SK-N-SH (cell line): Measurements from ENCODE around the gene MYL6B. TPM values are rescaled to one million over a fixed set of nuclear protein-coding genes. Genes with fewer than 3 reads are reported as not detected.

Source experiments
- CTCF ChIA-PET: fragments of 300-600, 350-600 bp; formaldehyde crosslinking; extraction: SDS; loops from one replicate; lab custom pipeline; 2021; lab: Yijun Ruan, JAX
- POLR2A ChIA-PET: fragments of 350-600 bp; sonication (Branson Sonifier 250); formaldehyde crosslinking; extraction: SDS; loops from one replicate; lab custom pipeline; 2020; ENCODE audit warnings: antibody characterized with exemption, inconsistent platforms; lab: Yijun Ruan, JAX
- DNase-seq: peaks from one replicate; pipeline ENCODE4 v3.0.0; 2012
- H2AFZ ChIP-seq: fragments of 200-600 bp; sonication (generic); 2 replicates; pipeline ENCODE4 v1.8.1; 2016; ENCODE audit warnings: antibody characterized with exemption, mild to moderate bottlenecking, low read depth
- H3F3A ChIP-seq: fragments of 200-600 bp; sonication (generic); replicated peaks from 2 replicates; pipeline ENCODE3; 2016; ENCODE audit warnings: antibody characterized with exemption, mild to moderate bottlenecking; ENCODE audit not compliant: insufficient read depth
- H3K27ac ChIP-seq, 2 experiments: fragments of 200-500 bp in 1 of 2; fragments of 200-600 bp in 1 of 2; sonication (Bioruptor generic) in 1 of 2; sonication (generic), shearing (Covaris generic) in 1 of 2; 2 replicates each; pipeline versions ENCODE4 v1.5.1 to v1.6.1; 2014 to 2016; ENCODE audit warnings: low read depth in 2 of 2, inconsistent platforms in 1 of 2, low read length in 1 of 2, mild to moderate bottlenecking in 1 of 2, mixed read lengths in 1 of 2
- H3K27me3 ChIP-seq: fragments of 200-600 bp; sonication (generic), shearing (Covaris generic); 2 replicates; pipeline ENCODE4 v1.6.1; 2016; ENCODE audit warnings: mixed run types; ENCODE audit not compliant: insufficient read depth
- H3K36me3 ChIP-seq, 2 experiments: fragments of 200-500 bp in 1 of 2; fragments of 200-600 bp in 1 of 2; sonication (Bioruptor generic) in 1 of 2; sonication (generic) in 1 of 2; replicated peaks in 1 of 2; 2 replicates each; pipeline versions ENCODE3 to v1.5.1; 2014 to 2016; ENCODE audit warnings: low read length in 1 of 2, mild to moderate bottlenecking in 1 of 2; ENCODE audit not compliant: insufficient read depth in 2 of 2, control insufficient read depth in 1 of 2
- H3K4me1 ChIP-seq, 2 experiments: fragments of 200-500 bp in 1 of 2; fragments of 200-600 bp in 1 of 2; sonication (Bioruptor generic) in 1 of 2; sonication (generic), shearing (Covaris generic) in 1 of 2; 2 replicates each; pipeline versions ENCODE4 v1.5.1 to v1.6.1; 2014 to 2016; ENCODE audit warnings: low read depth in 1 of 2, low read length in 1 of 2, mixed run types in 1 of 2; ENCODE audit not compliant: insufficient read depth in 2 of 2, control insufficient read depth in 1 of 2
- H3K4me2 ChIP-seq: fragments of 200-600 bp; sonication (generic), shearing (Covaris generic); 2 replicates; pipeline ENCODE4 v1.6.1; 2017; ENCODE audit warnings: mixed run types
- H3K4me3 ChIP-seq, 2 experiments: fragments of 200-500 bp in 1 of 2; fragments of 200-600 bp in 1 of 2; sonication (Bioruptor generic) in 1 of 2; sonication (generic), shearing (Covaris generic) in 1 of 2; 2 replicates each; pipeline versions ENCODE4 v1.5.1 to v1.8.1; 2014 to 2016; ENCODE audit warnings: low read depth in 2 of 2, inconsistent platforms in 1 of 2, low read length in 1 of 2, mild to moderate bottlenecking in 1 of 2, mixed read lengths in 1 of 2, moderate library complexity in 1 of 2
- H3K79me2 ChIP-seq: fragments of 200-600 bp; sonication (generic); 2 replicates; pipeline ENCODE4 v1.8.1; 2017; ENCODE audit warnings: mild to moderate bottlenecking; ENCODE audit not compliant: insufficient read depth
- H3K9ac ChIP-seq: fragments of 200-600 bp; sonication (generic); 2 replicates; pipeline ENCODE4 v1.6.1; 2017; ENCODE audit warnings: mixed run types
- H3K9me2 ChIP-seq: fragments of 200-600 bp; sonication (generic); 2 replicates; pipeline ENCODE4 v1.6.1; 2017; ENCODE audit warnings: mixed run types
- H3K9me3 ChIP-seq: fragments of 200-600 bp; sonication (generic); 2 replicates; pipeline ENCODE4 v1.6.1; 2017; ENCODE audit warnings: mixed run types, mild to moderate bottlenecking, moderate library complexity
- H4K20me1 ChIP-seq: fragments of 200-600 bp; sonication (generic); 2 replicates; pipeline ENCODE4 v1.6.1; 2017; ENCODE audit warnings: mild to moderate bottlenecking, mixed run types; ENCODE audit not compliant: insufficient read depth
- ELF1 ChIP-seq: IDR thresholded peaks from 2 replicates; pipeline ENCODE4 v1.4.0; 2012
- EP300 ChIP-seq, 2 experiments: IDR thresholded peaks; 2 replicates each; pipeline versions ENCODE4 v1.4.0 to v1.6.1; 2012; ENCODE audit warnings: borderline replicate concordance in 1 of 2, low read depth in 1 of 2, low read length in 1 of 2
- EZH2phosphoT487 ChIP-seq: fragments of 200-600 bp; sonication (generic); IDR thresholded peaks from 2 replicates; pipeline ENCODE4 v1.6.1; 2017; ENCODE audit warnings: low read depth, mixed run types, mild to moderate bottlenecking, antibody characterized with exemption, moderate library complexity, borderline replicate concordance
- FOXJ3 ChIP-seq: sonication (generic); formaldehyde crosslinking; IDR thresholded peaks from 2 replicates; pipeline ENCODE4 v1.5.1; 2020; ENCODE audit warnings: mild to moderate bottlenecking, missing genetic modification reagents
- GABPA ChIP-seq: IDR thresholded peaks from 2 replicates; pipeline ENCODE4 v1.4.0; 2012; ENCODE audit warnings: low read depth, mild to moderate bottlenecking
- IRF3 ChIP-seq: fragments of 150-350 bp; IDR thresholded peaks from 2 replicates; pipeline ENCODE4 v1.6.1; 2016; ENCODE audit warnings: mild to moderate bottlenecking, low read depth, low read length
- MAX ChIP-seq: IDR thresholded peaks from 2 replicates; pipeline ENCODE4 v1.4.0; 2012; ENCODE audit warnings: low read depth
- MEF2A ChIP-seq: IDR thresholded peaks from 2 replicates; pipeline ENCODE4 v1.4.0; 2012; ENCODE audit warnings: low read depth, borderline replicate concordance
- MXI1 ChIP-seq: IDR thresholded peaks from 2 replicates; pipeline ENCODE4 v1.6.1; 2012; ENCODE audit warnings: mild to moderate bottlenecking, low read depth, low read length, improper control_type of control experiment
- NRF1 ChIP-seq: IDR thresholded peaks from 2 replicates; pipeline ENCODE4 v1.6.1; 2012; ENCODE audit warnings: low read depth, mild to moderate bottlenecking, low read length
- POLR2AphosphoS5 ChIP-seq: IDR thresholded peaks from 2 replicates; pipeline ENCODE4 v1.6.1; 2012; ENCODE audit warnings: low read depth, low read length
- TEAD4 ChIP-seq: IDR thresholded peaks from 2 replicates; pipeline ENCODE4 v1.4.0; 2012; ENCODE audit warnings: mild to moderate bottlenecking, borderline replicate concordance; ENCODE audit not compliant: insufficient read depth
- USF1 ChIP-seq: IDR thresholded peaks from 2 replicates; pipeline ENCODE4 v1.4.0; 2012; ENCODE audit warnings: low read depth, borderline replicate concordance
- WGBS: methylation state at CpG from one replicate; pipeline ENCODE4 v1.1.6; 2017; ENCODE audit warnings: low lambda C conversion rate; 5-methylcytosine and 5-hydroxymethylcytosine counted together
- polyA plus RNA-seq, 3 experiments: library from polyadenylated mRNA; depleted of rRNA; stranded (reverse); fragments of >200 nt; gene quantifications; 2 replicates each; pipeline ENCODE4 v1.2.3, GENCODE V29; 2012

MYL6B gene
- polyA plus RNA-seq, 1 of the 3 experiments (the other 2 are of a cell fraction), result 234 TPM

GRCh38 chr12:56188131-56188777 is 35.9 kb downstream of the MYL6B start:
- peak overlapping the region in 1 of 2 experiments; percentile 86; a peak in 3 of 4 replicates for H3K27ac ChIP-seq
- peak overlapping the region; percentile 85 for H3K4me2 ChIP-seq
- TF ChIP-seq TEAD4 (no peak), MEF2A (no peak), MXI1 (no peak), POLR2AphosphoS5 (no peak)
- peaks cover 8% of the 10 kb centered on the region for H4K20me1 ChIP-seq
- 16% methylated on average over 10 of the region's 10 CpGs for WGBS
- DNase-seq, result no peak
- no peaks in the 10 kb centered on the region for H3K9me3 ChIP-seq
- peak overlapping the region; percentile 84 for H3K9ac ChIP-seq
- ChIA-PET CTCF (interaction anchor here (0.6 to 13.8 kb wide), 22 partner anchors 9 to 1417 kb away, joined by 3 to 272 read pairs (median 10); partner anchors contain the start of genes ANKRD52, COQ10A, ESYT1 and MYL6B), POLR2A (interaction anchor here (0.5 to 2.2 kb wide), 9 partner anchors 20 to 116 kb away, joined by 3 to 11 read pairs (median 4); partner anchors contain the start of genes COQ10A, ESYT1, MYL6 and ZC3H10)
- H3K9me2 ChIP-seq, result no peaks in the 10 kb centered on the region
- H3K4me1 ChIP-seq, result peaks cover 8 to 13% of the 10 kb centered on the region in 2 experiments; a peak in 2 of 4 replicates
- no peak overlapping the region for H2AFZ ChIP-seq
- H3K79me2 ChIP-seq, result peaks cover 55% of the 10 kb centered on the region
- peaks cover 26 to 36% of the 10 kb centered on the region in 2 experiments for H3K36me3 ChIP-seq
- peak overlapping the region; percentile 77 to 91 for H3K4me3 ChIP-seq
- H3F3A ChIP-seq, result peaks cover 13% of the 10 kb centered on the region
- H3K27me3 ChIP-seq, result no peaks in the 10 kb centered on the region

- 0 out of 2 replicates have a peak, but pooled peaks have one; percentile 7 for TF ChIP-seq MAX
- no peak for TF ChIP-seq ELF1
- Histone ChIP-seq H3F3A (peaks cover 18% of the 10 kb centered on the region), H3K9ac (peak overlapping the region; percentile 84), H3K27ac (peak overlapping the region in 1 of 2 experiments; percentile 86; a peak in 3 of 4 replicates), H2AFZ (no peak overlapping the region), H3K4me3 (peak overlapping the region; percentile 77 to 91), H4K20me1 (peaks cover 8% of the 10 kb centered on the region), H3K9me3 (no peaks in the 10 kb centered on the region), H3K36me3 (peaks cover 22 to 31% of the 10 kb centered on the region in 2 experiments), H3K9me2 (no peaks in the 10 kb centered on the region), H3K79me2 (peaks cover 51% of the 10 kb centered on the region), H3K27me3 (no peaks in the 10 kb centered on the region), H3K4me1 (peaks cover 8 to 13% of the 10 kb centered on the region in 2 experiments; a peak in 2 of 4 replicates), H3K4me2 (peak overlapping the region; percentile 85)
- 5% methylated on average over 4 of the region's 17 CpGs for WGBS
- DNase-seq, result no peak
- POLR2A ChIA-PET, result interaction anchor here (0.5 to 2.2 kb wide), 10 partner anchors 25 to 78 kb away, joined by 3 to 21 read pairs (median 5); partner anchors contain the start of genes ANKRD52, COQ10A, ESYT1 and MYL6
- CTCF ChIA-PET, result interaction anchor here (0.6 to 13.8 kb wide), 43 partner anchors 9 to 1417 kb away, joined by 3 to 272 read pairs (median 8); partner anchors contain the start of genes ANKRD52, COQ10A, ERBB3 and ESYT1
Measured at GRCh38 chr12:56188778-56189098, 36.4 kb downstream of the MYL6B start.

GRCh38 chr12:56189099-56189917 is 36.9 kb downstream of the MYL6B start, which contains the start of gene SMARCC2:
SMARCC2 (minus strand) TSS chr12:56189483; CDS start chr12:56189461, 22 bp downstream.
- POLR2A ChIA-PET, result interaction anchor here (0.7 to 2.2 kb wide), 15 partner anchors 26 to 272 kb away, joined by 3 to 21 read pairs (median 4); partner anchors contain the start of genes ANKRD52, COQ10A, ESYT1 and MYL6
- Histone ChIP-seq H3K27ac (peak within 1 kb of the TSS; percentile 83 to 87), H3K4me3 (peak within 1 kb of the TSS; percentile 87 to 91), H3K9ac (peak within 1 kb of the TSS; percentile 94), H3F3A (peaks cover 19% of the 10 kb centered on the region), H2AFZ (peak within 1 kb of the TSS; percentile 96), H3K9me3 (no peaks in the 10 kb centered on the region), H3K4me1 (peaks cover 8 to 13% of the 10 kb centered on the region in 2 experiments; a peak in 2 of 4 replicates), H3K9me2 (no peaks in the 10 kb centered on the region), H3K79me2 (peaks cover 46% of the 10 kb centered on the region), H4K20me1 (peaks cover 8% of the 10 kb centered on the region), H3K4me2 (peak within 1 kb of the TSS; percentile 97), H3K27me3 (no peaks in the 10 kb centered on the region), H3K36me3 (peaks cover 16 to 26% of the 10 kb centered on the region in 2 experiments)
- WGBS, result 1% methylated on average over 15 of the region's 93 CpGs
- DNase-seq, result peak; percentile 97
- CTCF ChIA-PET, result interaction anchor here (0.6 to 13.8 kb wide), 72 partner anchors 10 to 1416 kb away, joined by 3 to 272 read pairs (median 5); partner anchors contain the start of genes ANKRD52, COQ10A, CS and ERBB3
- TF ChIP-seq TEAD4 (no peak), IRF3 (no peak), USF1 (no peak), EZH2phosphoT487 (no peak), FOXJ3 (CRISPR knock-in tag) (no peak), NRF1 (no peak), GABPA (0 out of 2 replicates have a peak, but pooled peaks have one; percentile 9), EP300 (IDR thresholded peaks at IDR 0.05; ENCODE audit: borderline replicate concordance in 1 of 2, low read depth in 1 of 2, low read length in 1 of 2) (no peak)
